HK-2 (cell line): ENCODE measurements around the gene LILRA2.
"Not testable (repeated sequence)": the region's sequence is repeated elsewhere in the genome, so short reads cannot be mapped to it uniquely, and the experiment has no call there.

Source experiments
- DNase-seq: peaks from one replicate; pipeline ENCODE4 v3.0.0-alpha.2; 2018; ENCODE audit not compliant: unreplicated experiment

The LILRA2 gene

DNA sequence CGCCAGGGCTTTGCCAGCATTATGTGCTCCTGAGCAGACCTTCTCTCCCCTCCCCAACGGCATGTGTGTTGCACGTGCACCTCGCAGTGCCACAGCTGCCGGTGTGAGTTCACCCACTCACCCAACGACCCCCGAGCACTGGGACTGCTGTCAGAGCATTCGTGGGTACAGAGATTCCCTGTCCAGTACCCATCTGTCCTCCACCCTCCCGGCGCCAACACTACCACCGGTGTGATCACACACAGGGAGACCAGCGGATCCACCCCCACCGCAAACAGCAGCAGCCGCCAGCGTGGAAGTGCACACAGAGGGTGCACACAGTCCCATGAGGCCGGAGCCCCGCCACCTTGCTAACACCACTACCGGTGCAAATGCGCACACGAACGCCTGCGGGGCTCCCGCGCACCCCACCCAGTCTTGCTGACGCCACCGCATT is 35.8 kb downstream of the LILRA2 start:
- DNase-seq: no peak

DNA sequence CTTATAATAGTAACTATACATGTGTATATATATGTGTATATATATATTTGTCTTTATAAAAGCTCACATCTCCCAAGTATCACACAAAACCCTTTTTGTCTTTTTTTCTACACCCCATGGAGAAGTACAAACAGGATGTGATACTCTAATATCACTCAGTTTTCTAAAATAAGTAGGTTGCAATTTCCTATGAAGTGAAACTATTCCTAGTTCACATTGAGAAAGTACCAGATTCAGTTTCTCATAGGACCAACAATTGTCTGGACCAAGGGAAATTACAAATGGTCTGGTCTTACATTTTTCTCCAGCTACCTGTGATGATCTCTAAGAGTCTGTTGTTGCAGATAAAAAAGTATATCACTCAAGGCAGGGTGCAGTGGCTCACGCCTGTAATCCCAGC is 38.8 kb downstream of the LILRA2 start:
- DNase-seq: no peak

GRCh38 chr19:54614726-54615125 is 41.1 kb downstream of the LILRA2 start:
- DNase-seq: no peak

- DNase-seq: no peak
These were observed 42.5 kb downstream of the LILRA2 start for GRCh38 chr19:54616057-54616456.

GRCh38 chr19:54616821-54617560 is 43.4 kb downstream of the LILRA2 start:
- DNase-seq: no peak

DNA sequence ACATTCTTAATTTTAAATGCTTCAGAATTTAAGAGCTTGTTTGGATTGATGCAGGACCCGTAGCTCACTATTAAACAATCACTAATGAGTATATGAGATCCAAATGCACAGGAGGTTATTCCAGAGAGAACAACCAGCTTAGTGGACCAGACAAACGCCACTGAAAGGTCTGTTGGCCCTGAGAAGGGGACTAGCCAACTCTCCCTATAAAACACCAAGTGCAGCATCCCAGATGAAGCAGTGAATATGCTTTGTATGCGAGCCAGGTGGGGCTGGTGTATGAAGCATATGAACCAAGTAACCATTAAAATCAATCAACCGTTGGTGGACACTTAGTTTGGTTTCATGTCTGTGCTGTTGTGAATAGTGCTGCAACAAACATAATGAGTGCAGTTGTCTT is 46.9 kb downstream of the LILRA2 start:
- no peak for DNase-seq

DNA sequence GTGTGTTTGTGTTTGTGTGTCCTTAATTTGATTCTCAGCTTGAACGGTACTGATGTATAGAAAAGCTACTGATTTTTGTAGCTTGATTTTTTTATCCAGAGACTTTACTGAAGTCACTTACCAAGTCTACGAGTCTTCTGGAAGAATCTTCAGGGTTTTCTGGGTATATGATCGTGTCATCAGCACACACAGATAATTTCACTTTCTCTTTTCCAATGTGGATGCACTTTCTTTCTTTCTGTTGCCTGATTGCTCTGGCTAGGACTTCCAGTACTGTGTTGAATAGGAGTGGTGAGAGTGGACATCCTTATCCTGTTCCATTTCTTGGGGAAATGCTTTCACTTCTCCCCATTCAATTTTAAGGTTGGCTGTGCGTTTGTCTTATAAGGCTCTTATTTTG is 48.8 kb downstream of the LILRA2 start:
- DNase-seq: no peak

DNA sequence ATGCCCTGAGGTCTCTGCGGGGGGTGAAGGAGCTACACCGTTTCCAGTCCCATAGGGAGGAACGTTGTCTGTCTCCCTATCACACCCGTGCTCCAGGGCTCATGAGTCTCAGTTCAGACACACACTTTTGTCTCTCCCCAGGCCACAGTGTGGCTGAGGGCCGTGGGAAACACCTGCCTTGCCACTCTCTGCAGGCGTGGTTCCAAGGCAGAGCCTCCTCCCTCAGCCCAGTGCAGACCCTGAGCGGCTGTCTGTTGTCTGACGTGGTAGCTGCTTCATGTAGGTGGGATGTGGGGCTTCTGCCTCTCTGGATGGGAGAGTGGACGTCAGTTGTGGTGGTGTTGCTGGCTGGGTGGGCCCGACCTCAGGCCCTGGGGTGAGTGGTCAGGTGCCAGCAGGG is 50.6 kb downstream of the LILRA2 start:
- DNase-seq: not testable (repeated sequence)

GRCh38 chr19:54624934-54625730 is 51.5 kb downstream of the LILRA2 start:
- not testable (repeated sequence) for DNase-seq

DNA sequence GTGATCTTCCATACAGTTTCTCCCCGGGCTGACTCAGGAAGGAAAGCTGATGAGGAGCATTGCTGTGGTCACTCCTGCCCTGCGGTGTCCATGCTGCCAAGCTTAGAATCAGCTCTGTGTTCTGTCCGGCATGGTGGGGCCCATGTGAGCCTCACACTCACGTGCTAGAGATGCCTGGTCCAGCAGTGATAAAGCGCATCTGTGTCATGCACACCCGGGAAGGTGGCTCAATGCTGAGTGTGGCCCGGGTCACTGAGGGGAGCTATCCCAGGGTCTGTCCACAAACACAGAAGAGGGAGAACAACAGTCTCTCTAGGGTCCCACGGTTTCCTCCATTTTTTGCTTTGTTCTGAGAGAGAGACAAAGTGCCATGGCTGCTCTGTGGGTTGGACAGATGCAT is 53.2 kb downstream of the LILRA2 start:
- no peak for DNase-seq

- not testable (repeated sequence) for DNase-seq
These were observed 54.3 kb downstream of the LILRA2 start for GRCh38 chr19:54627912-54628311.

DNA sequence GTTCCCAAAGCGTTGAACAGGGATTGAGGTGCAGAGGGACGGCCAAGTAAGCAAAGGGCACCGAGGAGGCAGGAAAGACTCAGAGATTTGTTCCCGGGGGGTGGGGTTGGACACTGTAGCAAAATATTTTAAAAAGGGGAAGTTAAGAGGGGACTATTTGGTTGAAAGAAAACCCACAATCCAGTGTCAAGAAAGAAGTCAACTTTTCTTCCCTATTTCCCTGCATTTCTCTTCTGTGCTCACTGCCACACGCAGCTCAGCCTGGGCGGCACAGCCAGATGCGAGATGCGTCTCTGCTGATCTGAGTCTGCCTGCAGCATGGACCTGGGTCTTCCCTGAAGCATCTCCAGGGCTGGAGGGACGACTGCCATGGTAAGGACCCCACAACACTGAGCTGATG is 56.7 kb downstream of the LILRA2 start, which contains the start of gene LILRB1:
LILRB1 (plus strand) TSS at position 223 of the 400 bp plus-strand sequence. CDS start 590 bp downstream, outside the sequence.
- not testable (repeated sequence) for DNase-seq

GRCh38 chr19:54630782-54631181 is 57.2 kb downstream of the LILRA2 start:
- DNase-seq: no peak

DNA sequence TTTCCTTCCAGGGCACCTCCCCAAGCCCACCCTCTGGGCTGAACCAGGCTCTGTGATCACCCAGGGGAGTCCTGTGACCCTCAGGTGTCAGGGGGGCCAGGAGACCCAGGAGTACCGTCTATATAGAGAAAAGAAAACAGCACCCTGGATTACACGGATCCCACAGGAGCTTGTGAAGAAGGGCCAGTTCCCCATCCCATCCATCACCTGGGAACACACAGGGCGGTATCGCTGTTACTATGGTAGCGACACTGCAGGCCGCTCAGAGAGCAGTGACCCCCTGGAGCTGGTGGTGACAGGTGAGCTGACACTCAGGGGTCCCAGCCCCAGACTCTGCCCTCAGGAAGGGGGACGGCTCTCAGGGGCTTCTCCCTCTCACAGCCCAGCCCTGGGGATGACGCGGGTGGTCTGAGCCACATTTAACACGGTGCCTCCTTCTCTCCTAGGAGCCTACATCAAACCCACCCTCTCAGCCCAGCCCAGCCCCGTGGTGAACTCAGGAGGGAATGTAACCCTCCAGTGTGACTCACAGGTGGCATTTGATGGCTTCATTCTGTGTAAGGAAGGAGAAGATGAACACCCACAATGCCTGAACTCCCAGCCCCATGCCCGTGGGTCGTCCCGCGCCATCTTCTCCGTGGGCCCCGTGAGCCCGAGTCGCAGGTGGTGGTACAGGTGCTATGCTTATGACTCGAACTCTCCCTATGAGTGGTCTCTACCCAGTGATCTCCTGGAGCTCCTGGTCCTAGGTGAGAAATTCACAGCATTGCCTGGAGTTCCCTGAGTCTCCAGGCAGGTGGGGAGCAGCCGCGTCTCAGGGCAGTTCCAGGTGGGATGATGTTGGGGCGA is 58.1 kb downstream of the LILRA2 start:
- not testable (repeated sequence) for DNase-seq

- not testable (repeated sequence) for DNase-seq
These were observed 58.9 kb downstream of the LILRA2 start for GRCh38 chr19:54632517-54632916.

- no peak for DNase-seq
These were observed 59.8 kb downstream of the LILRA2 start for GRCh38 chr19:54633401-54633800.

GRCh38 chr19:54636081-54636480 is 62.5 kb downstream of the LILRA2 start:
- not testable (repeated sequence) for DNase-seq

DNA sequence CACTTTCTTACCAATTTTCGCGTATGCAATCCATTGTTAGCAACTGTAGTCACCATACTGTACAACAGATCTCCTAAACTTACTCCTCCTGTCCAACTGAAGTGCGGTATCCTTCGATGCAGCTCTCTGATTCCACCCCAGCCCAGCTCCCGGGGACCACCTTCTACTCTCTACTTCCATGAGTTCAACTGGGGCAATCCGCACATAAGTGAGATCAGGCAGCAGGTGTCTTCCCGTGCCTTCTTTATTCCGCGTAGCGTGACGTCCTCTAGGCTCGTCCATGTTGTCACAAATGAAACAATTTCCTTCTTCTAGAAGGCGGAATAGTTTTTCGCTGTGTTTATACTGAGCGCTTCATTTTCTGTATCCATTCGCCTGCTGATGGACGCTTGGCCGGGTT is 65.1 kb downstream of the LILRA2 start:
- DNase-seq: no peak
